GM21737 (cell line): ENCODE measurements around the gene LRRC42.
A peak's percentile ranks its signal among the peaks of the same experiment; 100 is the strongest.

Source experiments
- ATAC-seq: cut with Tn5 transposase; IDR thresholded peaks from one replicate; pipeline ENCODE4 v1.9.1; 2021; ENCODE audit warnings: mild to moderate bottlenecking, moderate library complexity; ENCODE audit not compliant: unreplicated experiment

The LRRC42 gene

DNA sequence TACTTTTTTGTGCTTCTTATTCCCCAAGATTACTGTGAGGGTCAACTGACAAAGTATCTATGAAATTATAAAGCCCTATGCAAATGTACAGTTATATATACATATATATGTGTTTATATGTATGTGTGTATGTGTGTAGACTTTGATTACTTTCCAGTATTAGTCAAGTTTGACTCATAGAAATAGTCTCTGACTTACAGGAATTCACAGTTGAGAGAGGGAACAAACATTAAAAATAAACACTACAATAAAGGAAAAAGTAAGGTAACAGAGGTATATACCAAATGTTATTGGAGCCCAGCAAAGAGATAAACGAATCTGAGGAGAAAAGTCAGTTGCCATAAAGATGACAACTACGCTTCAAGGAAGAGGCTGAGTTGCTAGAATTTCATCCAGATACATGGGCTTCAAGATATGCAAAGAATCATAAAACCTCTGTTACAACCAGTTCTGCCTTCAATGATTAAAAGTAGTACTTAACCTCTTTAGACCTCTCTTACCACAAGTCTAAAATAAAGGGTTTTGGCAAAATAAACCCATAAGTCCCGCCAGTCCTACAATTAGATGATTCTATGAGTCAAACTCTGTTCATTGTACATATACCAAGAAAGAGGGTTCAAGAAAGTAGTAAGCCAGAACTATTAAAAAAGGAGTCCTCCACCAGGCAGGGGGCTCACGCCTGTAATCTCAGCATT lies 7.9 kb upstream of the LRRC42 start:
- no peak for ATAC-seq

DNA sequence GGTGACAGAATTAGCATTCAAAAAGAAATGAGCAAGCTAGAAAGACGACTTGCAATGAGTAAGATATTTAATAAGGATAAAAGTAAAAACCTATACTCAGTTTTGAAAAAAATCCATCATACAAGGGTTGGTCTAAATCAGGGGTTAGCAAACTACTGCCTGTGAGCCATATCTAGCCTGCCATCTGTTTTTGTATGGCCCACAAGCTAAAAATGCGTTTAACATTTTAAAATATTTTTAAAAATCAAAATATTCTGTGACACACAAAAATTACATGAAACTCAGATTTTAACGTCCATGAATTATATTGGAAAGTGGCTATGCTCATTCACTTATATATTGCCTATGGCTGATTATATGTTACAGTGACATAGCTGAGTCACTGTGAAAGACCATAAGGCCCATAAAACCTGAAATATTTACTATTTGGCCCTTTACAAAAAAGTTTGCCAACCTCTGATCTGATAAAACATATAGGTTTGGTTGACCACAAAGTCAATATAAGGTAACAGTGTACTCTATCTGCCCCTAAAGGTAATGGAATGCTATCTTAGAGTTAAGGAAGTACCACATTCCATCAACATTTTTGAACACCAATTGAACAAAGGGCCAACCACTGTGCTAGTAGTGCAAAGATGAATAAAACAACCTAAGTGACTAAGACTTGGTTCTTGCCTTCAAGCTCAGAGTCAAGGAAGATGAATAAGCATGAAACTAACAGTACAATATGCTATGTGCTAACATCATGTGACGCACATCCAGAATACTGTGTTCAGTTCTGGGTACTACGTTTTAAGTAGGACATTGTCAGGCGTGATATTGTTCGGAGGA lies 3.8 kb upstream of the LRRC42 start:
- no peak for ATAC-seq

DNA sequence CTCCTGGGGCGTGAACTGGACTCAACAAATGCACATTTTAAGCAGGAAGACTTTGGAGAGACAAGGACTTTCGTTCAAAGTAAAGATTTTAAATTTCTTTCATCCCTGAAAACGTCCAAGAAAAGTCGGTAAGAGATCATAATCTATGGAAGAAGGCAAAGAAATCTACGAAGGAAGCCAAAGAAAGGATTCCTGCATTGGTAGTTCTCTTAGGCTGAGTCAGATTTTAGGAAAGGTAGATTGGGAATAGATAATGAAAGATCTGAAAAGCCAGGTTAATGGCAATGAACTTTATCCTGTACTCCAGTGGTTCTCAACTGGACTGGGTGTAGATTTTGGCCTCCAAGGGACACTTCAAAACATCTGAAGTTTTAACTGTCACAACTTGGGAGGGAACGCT lies 3.1 kb upstream of the LRRC42 start:
- no peak for ATAC-seq

DNA sequence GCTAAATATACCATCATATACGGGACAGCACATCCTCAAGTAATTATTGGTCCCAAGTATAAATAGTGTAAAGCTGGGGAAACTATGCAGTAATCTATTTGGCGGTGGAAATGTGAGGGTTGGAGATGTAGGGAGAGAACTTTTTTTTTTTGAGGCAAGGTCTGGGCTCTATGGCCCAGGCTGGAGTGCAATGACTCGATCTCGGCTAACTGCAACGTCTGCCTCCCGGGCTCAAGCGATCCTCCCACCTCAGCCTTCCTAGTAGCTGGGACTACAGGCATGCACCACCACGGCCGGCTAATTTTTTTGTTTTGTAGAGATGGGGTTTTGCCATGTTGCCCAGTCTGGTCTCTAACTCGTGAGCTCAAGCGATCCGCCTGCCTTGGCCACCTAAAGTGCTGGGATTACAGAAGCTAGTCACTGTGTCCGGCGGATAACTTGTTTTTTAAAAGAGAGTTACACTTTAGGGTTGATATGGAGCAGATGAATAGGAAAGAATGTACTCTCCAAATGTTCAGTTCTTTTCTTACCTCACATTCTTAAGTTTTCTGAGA lies 2.6 kb upstream of the LRRC42 start:
- no peak for ATAC-seq

DNA sequence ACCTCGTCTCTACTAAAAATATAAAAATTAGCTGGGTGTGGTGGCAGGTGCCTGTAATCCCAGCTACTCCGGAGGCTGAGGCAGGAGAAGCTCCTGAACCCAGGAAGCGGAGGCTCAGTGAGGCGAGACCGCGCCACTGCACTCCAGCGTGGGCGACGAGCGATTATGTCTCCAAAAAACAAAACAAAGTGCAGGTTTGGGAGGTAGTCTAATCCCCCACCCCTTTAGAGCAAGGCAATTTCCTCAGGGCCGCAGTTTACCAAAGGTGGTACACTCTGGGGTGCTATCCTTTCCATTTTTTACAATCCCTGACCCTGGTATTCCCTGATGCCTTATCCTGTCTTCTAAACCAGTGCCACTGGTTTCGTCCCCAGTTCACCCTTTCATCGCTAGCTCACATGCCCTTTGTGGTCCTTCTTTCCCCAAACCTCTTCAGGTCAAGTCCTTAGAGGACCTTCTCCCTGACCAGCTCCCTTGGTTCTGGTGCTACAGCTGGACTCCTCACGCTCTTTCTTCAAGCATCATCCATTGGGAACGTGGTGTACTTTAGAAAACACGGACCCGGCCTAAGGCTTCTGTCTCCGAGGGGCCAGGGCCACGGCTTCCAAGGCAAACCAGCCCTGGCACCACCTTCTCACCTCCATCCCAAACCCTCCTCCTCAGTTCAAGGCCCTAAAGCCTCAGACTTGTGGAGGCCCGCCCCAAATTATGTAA lies 1.5 kb upstream of the LRRC42 start:
- no peak for ATAC-seq

DNA sequence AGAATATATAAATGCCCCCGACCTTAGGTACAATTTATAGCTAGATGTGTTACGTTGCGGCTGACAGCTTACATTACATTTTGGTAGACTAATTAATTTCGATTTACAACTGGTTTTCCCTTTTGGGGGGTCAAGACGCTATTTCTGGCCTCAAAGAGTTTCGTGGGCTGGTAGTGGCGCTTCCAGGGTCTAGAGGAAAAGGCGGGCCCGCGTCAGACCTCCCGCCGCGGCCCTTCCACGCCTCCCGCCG lies 1.0 kb upstream of the LRRC42 start:
- no peak for ATAC-seq

DNA sequence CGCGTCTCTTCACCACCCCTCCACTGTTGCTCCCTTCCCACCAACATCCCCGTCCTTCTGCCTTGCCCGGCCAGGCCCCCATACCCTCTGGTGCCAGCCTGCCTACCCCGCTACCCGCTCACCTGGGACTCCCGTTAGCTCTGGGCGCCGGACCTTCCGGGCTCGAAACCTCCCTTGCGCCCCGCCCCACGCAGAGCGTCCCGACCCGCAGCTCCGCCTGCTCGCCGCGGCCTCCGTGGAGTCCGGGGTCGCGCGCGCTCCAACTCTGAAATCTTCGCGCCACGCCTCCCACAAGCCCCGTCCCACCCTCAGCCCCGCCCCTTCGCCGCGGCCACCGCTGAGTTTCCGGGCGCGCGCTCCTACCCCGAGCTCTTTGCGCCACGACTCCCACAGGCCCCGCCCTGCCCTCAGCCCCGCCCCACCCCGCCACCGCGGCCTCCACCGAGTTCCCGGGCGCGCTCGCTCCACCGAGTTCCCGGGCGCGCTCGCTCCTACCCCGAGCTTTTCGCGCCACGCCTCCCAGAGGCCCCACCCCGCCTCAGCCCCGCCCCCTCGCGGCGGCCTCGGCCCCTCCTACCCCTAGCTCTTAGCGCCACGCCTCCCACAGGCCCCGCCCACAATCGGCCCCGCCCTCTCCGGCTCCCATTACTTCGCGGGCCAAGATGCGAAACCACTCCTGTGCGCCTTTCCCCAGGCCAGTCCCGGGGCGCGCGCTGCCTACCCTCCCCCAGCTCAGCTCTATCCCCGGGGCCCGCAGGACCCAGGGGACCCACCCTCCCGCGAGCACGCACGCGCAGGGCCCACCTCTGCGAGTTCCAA lies 508 bp upstream of the LRRC42 start, which contains the start of gene IFT25:
IFT25 (minus strand) TSS at position 267 of the 819 bp plus-strand sequence. CDS start 5,617 bp downstream, outside the sequence.
- peak; percentile 68 for ATAC-seq

DNA sequence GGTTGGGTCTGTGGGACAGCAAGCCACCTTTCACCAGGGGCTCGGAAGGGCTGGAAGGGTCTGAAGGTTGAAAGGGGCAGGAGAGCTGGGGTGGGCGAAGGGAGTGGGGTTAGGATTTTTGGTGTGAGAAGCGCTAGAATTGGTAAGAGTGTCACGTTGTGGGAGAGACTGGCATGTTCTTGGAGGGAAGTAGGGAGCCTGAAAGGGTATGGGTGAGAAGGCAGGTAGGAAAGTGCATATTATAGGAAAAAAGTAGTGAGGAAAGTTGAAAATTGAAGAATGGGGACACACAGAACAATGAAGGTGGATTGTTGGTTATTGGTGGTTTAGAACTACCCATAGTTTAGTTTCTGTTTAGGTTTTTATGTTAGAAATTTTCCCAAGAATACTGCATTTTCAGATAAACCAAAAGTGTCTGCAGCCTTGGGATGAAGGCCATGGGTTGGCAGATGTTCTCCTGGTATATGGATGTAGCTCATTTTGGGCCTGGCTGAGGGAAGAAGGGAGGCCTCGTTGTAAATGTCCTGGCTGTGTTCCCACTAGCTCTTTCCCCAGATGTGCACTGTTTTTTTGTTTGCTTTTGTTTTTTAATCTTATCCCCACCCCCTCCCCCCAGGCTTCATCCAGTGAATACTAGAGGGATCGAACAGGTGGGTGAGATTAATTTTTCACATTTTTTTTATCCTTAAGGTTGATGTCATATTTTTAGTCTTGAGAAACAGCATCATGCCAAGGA lies 1.2 kb downstream of the LRRC42 start:
- no peak for ATAC-seq

DNA sequence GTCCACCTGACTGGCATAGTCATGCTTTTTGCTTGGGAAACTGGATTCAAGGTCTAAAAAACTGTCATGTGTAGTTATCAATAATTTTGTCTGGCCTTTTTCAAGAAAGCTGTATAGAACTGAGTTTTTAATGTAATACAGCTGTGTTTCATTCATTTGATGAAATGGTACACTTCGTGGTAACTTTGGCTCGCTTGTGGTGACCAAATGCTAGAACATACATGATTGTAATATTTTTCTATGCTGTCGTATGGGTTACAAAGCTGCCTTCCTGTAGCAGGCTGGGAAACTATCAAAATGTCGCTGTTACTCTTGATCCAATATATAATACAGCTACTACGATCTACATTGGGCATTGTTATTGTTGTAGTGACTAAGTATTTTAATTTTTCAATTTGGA lies 2.1 kb downstream of the LRRC42 start:
- no peak for ATAC-seq

DNA sequence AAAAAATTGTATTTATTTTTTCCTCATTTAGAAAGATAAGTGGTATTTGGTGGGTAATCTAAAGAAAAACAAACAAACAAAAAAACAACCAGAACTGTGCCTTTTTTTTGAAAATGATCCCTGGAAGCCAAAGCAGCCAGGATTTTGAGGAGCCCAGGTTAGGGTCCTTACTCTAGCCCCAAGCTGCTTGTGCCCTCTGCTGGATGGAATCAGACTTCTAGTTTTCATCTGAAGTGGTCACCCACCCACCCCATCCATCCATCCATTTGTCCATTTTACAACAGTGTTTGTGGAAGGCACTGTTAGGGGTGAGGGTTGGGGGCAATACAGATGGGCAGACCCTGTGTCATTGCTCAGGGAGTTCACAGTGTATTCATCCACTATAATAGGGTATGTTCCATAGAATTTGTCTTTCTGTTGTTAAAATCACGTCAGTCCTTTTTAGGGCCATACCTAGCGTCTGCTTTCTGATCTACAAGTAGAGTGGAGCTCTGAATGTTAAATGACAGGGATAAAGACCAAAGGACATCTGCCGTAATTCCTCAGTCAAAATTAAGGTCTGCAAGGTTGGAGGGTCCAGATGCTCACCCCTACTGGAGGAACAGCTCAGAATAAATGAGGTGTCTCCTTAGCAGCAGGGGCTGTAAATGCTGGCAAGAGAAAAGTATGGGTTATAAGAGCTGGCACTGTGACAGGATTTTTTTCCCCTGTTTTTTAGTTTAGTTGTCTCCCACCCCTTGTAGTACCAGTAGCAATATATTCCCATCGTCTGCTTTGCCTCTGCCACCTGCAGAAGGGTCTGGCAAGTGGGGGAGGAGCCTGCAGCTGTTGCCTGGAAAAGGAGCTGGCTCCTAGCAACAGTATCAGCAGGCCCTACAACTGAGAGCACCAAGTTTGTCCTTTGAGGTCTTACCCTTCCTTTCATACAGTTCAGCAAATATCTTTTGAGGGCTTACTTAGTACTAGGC lies 3.2 kb downstream of the LRRC42 start:
- no peak for ATAC-seq

DNA sequence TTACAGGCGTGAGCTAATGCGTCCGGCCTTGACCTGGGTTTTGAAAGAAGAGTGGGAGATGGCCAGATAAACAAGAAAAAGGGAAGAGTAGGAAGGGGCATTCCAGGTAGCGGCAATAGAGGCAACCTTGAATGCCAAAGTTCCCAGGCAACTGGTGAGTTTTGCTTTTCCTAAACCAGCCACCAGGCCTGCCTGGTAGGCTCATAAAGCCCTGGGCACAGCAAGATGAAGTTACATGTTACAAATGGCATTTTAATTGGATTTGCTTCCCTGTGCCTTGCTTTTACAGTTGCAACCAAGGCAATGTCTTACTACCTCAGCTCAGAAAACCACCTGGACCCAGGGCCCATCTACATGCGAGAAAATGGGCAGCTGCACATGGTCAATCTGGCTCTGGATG lies 5.5 kb downstream of the LRRC42 start:
- no peak for ATAC-seq

DNA sequence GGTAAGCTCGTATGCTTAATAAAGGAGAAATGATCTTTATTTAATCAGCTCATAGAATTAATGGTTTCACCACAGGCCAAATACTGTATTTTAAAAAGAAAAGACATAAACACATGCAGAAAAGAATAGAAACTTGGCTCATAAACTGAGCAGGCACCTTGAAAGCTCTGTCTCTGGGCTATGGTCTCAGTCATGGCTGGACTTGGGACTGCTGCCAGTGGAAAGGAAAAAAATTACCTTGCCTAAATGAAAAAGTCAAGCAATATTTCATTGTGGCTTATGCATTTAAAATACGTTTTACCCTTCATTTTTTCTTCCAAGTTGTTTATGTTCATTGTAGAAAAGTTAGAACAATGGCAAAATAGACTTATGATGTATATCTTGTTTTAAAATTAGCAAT lies 8.0 kb downstream of the LRRC42 start:
- no peak for ATAC-seq

DNA sequence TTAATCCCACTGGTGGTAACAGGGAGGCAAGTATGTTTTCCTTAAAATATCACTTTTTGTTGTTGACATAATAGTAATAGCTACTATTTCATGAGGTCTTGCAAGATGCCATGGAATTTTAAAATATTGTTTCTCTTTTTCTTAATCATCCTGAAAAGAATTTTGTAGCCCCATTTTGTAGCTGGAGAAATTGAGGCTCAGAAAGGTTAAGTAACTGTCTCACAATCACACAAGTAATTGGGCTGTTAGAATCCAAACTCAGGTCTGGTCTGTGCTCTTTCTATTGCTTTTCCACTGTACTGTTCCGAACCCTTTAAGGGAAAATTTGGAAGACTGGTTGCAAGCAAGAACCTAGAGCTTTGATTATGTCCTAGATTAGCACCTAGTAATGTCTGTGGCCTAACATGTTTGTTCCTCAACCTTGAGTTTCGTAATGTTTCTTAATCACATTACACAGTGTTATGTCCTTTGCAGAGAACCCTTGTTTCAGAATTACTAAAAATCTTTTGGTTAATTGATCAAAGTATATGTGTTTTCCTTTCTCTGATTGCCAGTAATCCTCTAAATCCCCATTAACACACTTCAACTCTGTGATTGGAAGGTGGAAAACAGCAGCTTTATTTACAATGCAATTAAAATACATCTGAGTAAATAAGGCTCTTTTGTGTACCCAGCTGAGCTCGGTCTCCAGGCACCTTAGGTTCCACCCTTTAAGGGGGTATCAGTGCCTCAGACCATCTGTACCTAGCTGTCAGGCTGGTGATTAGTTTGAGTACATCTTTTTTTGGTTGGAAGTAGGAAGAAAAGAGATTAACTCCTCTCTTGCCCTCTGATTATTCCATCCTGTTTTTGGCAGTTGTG lies 10.4 kb downstream of the LRRC42 start:
- ATAC-seq = no peak

DNA sequence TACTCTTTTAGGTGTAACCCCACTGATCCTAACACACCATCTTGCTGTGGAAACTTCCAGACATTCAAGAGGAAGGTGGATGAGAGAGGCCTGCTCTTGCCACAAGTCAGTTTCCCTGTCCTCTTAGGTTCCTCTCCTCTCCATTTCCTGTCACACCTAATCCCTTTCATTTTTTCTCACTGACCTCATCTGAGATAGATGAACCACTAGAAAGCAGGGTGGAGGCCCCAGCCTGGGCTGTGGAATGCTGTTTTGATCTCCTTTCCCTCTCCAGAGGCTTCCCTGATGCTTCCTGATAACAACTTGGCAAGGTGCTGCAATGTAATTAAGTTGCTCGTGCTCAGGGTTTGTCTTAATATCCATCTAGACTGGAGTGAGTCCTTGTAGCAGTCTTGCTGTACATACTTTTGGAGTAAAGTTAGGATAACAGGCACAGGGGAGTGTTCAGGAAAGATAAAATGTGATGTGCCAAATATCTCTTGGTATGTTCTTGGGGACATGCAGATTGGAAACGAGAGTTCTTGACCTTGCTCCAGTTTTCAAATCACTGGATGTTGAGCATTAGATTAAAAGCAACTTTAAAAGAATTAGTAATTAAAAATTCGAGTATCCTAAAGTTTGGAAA lies 11.2 kb downstream of the LRRC42 start:
- ATAC-seq = no peak

DNA sequence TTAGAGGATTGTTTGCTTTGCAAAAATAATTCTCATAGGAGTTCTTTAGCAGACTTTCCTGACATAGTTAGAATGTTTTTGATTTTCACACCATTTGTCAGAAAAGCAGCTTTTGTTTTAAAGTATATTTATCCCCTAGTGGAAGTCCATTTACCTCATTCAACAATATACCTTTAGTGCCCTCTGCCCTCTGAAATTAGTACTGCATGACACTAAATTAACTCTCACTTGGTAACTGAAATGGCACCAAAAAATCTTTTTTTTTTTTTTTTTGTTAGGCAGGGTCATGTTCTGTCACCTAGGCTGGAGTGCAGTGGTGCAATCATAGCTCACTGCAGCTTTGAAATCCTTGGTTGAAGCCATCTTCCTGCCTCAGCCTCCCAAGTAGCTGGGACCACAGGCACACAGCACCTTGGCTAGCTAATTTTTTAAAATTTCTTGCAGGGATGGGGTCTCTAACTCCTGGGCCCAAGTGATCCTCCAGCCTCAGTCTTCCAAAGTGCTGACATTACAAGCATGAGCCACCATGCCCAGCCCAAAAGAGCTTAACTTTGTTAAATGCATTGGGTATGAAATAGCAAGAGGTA lies 13.6 kb downstream of the LRRC42 start:
- no peak for ATAC-seq

DNA sequence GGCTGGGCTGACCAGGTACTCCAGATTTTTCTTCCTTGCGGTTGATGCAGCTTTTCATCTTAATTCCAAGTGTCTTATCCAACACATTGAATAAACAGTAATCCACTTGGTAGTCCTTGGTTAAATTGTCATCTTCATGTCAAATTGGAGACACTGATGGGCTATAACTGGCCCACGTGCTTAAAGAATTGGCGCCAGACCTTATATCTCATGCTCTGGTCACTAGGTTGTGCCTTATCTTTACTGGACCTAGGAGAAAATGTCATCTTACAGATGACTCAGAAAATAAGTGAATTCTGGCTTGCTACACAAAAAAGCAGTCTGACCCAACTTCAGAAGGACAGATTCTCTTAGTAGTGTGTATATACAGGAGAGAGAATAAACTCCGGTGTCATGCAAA lies 16.2 kb downstream of the LRRC42 start:
- ATAC-seq = no peak

DNA sequence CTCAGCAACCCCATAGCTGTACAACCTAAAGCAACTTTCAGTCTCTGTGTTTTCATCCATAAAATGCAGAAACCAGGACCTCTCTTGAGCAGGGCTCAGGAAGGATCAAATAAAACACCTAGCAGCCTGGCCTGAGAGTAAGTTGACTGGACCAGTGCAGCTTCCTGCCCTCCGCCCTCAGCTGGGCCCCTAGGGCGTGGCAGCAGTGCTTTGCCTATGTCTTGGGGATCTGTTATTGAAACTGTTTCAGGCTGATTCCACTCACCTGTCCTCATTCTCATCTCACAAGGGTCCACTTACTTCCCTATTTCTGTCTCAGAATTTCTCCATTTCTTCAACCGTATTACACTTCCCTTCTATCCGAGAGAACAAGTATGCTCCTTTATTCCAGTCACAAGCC lies 17.3 kb downstream of the LRRC42 start:
- no peak for ATAC-seq
